ENCODE results near the gene IPO8.
A peak's percentile ranks its signal among the peaks of the same experiment; 100 is the strongest.
"Not testable (repeated sequence)": the region's sequence is repeated elsewhere in the genome, so short reads cannot be mapped to it uniquely, and the experiment has no call there.

Gene IPO8

DNA sequence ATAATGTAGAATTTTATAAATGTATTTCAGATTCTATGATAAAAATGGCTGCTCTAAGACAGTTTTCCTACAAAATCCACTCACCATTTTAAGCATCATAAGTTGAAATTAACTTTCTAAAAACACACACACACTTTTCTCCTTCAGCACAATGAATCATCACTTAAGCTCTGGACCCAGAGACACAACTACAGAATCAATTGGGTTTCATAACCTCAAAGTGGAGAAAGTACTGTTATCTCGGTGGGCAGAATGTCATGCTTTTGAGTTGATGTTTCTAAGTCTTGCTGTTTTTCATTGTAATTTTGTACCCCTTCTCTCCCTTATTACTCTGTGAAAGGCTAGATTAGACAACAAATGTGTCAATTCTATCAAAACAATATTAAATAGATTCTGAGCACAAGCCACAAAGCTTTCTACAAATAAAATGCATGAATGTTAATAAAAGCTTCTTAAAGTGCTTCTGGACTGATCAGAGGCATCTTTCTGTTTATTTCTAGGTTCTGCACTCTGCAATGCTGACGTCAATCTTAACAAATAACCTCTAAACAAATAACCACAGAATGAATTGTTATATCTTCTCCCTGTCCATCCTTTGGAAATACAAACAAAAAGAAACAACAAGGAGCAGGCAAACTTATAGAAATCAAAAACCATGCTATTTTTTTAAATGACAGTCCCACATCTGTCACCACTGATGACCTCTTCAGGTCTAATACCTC is 8.2 kb downstream of the IPO8 start:
- DNase-seq = no peak

DNA sequence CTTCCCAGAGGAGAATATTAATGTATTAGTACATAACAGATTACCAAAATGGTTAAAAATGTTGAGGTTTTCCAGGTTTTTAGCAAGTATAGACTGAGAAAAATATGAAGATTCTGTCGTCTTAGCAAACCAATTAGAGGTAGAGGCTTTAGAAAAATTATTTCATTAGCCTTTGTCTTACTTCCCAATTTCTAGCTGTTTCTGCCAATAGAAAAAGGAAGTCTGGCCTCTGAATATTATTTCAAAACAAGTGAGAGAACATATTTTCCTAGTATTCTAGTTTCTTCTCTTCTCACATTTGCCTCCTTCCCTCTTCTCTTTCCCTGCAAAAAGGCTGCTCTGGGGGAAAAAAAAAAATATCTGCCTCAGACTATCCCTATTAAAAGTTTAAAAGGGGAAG is 16.4 kb downstream of the IPO8 start:
- DNase-seq = no peak

DNA sequence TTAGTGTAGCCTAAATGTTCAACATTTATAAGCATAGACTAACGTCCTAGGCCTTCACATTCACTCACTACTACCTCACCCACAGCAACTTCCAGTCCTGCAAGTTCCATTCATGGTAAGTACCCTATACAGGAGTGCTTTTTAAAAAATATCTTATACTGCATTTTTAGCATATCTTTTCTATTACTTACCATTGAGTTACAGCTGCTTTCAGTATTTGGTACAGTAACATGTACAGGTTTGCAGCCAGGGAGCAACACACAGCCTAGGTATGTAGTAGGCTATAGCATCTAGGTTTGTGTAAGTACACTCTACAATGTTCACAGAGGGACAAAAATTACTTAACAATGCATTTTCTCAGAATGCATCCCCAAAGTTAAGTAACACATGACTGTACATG is 17.4 kb downstream of the IPO8 start:
- DNase-seq = no peak

DNA sequence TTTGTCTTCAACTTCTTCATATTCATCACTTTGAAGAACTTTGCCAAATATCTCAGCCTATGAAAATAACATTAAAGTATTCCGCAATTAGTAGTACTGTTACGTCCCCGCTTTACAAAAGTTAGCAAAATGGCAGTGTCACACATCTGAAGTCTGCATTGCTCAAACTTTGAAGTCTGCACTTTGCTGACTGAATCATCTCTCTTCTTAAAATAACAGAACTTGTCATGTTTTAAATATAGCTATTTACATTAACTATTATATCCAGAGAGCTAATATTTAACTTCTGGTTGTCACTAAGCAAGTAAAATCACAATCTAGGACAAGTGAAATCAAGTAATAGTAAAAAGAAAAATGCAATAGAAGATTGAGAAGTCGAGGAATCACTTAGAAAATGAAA is 34.5 kb downstream of the IPO8 start:
- DNase-seq = no peak

- no peak for DNase-seq
These were observed 43.5 kb downstream of the IPO8 start for GRCh38 chr12:30652034-30652696.

- DNase-seq = no peak
These were observed 48.8 kb downstream of the IPO8 start for GRCh38 chr12:30646821-30647220.

GRCh38 chr12:30643366-30643765 is 52.3 kb downstream of the IPO8 start:
- DNase-seq = no peak

GRCh38 chr12:30640392-30640791 is 55.3 kb downstream of the IPO8 start:
- DNase-seq = no peak

GRCh38 chr12:30635385-30635784 is 60.3 kb downstream of the IPO8 start:
- DNase-seq = no peak

DNA sequence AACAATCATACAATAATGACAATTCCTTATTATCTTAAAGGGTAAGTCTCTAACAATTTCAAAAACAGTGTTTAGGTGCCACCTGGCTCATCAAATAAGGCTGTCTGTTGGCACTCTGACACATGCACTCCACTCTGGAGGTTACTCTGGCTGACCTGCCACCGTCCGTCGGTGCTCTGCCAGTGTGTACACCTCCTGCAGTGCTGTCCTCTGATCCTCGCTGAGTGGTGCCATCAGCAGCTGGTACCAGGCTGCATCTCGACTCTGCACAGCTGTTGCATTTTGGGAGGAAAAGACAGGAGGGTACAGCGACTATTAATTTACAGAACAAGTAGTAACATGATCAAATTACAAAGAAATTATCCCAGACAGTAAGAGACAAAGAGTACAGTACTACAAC is 63.9 kb downstream of the IPO8 start:
- no peak for DNase-seq

- DNase-seq = no peak
These were observed 64.7 kb downstream of the IPO8 start for GRCh38 chr12:30630979-30631285.

GRCh38 chr12:30630076-30630978 is 65.3 kb downstream of the IPO8 start:
- no peak for DNase-seq

- DNase-seq = no peak
These were observed 68.8 kb downstream of the IPO8 start for GRCh38 chr12:30626847-30627246.

DNA sequence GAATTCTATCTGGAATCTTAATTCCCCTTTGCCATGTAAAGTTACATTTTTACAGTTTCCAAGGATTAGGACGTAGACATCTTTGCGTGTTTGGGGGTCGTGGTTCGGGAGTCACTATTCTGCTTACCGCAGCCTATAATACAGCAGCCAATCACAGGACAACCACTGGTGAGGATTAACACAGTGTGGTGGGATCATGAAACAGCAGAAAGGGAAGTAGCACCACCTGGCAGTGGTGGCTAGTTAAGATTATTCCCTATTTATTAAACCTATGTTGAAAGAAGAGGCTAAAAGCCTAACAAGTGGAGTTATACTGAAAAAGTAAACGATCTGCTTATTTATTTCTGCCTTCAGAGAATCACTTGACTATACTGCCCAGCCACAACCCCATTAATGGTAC is 71.7 kb downstream of the IPO8 start:
- DNase-seq = no peak

GRCh38 chr12:30622509-30622908 is 73.2 kb downstream of the IPO8 start:
- no peak for DNase-seq

DNA sequence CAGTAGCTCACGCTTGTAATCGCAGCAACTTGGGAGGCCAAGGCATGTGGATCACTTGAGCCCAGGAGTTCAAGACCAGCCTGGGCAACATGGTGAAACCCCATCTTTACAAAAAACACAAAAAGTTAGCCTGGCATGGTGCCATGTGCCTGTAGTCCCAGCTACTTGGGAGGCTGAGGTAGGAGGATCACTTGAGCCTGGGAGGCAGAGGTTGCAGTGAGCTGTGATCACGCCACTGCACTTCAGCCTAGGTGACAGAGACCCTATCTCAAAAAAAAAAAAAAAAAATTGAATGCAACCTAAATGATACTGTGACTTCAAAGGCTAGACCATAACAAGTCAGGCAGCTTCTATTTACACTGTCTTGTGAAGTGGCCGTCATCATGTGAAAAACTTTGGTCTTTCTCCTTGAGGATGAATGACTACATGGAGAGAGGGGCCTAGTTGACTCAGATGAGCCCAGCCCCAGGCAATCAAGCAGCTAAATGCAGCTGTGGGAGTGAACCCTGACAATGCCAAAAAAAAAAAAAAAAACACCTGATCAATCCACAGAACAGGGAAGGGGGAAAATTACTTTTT is 73.9 kb downstream of the IPO8 start:
- DNase-seq = not testable (repeated sequence)

DNA sequence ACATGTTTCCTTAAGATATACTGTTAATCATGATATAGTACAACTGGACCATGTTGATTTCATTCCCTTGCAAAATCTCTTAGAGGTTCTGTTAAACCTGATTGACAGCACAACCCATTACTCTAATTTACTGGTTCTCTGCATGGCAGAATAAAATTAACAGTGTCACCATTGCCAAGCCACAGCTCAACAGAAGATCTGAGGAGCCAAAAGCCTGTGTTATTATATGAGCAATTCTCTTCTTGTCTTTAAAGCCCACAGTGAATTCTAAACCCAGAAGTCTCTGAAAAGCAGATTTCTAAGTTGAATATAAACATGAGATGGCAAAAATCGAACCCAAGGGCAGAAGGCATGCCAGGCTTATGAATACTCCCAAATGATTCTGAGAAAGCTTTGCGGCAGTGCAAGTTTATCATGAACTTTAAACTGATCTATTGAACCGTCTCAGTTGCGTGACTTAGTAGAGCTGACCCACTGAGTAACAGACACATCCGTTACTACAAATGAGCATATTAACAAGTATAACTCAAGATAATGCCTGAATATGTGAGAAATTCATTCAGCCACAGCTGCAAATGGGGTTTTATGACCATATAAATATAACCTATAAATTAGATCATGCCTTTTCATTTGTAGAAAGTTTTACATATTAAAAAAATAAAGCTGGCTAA is 78.2 kb downstream of the IPO8 start:
- no peak for DNase-seq

GRCh38 chr12:30614031-30614430 is 81.6 kb downstream of the IPO8 start:
- DNase-seq = no peak

DNA sequence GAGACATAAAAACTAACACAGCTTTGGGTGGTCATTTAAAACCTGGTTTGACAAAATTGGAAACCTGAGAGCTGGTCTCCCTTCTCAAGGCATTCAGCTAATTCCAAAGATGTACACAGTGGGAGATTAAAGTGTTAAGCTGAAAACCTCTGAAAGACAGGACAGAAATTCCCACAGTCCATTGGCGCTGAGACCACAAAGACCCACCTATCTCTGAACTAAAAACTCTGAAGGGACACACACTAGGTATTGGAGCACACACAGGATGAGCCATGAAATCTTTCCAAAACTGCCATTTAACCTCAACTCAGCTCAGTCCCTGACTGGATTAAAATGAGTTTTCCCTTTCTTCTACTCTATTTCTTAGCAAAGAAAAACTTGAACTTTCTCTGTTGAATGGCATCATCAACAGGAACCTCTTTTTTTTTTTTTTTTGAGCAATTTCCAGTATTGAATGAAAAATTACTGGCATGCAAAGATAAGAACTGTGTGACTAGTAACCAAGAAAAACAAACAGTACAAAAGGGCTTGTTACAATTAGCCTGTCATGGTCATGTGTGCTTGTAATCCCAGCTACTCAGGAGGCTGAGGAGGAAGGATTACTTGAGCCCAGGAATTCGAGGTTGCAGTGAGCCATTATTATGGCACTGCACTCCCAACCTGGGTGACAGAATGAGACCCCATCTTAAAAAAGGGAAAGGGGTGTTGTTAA is 82.4 kb downstream of the IPO8 start:
- DNase-seq = no peak

DNA sequence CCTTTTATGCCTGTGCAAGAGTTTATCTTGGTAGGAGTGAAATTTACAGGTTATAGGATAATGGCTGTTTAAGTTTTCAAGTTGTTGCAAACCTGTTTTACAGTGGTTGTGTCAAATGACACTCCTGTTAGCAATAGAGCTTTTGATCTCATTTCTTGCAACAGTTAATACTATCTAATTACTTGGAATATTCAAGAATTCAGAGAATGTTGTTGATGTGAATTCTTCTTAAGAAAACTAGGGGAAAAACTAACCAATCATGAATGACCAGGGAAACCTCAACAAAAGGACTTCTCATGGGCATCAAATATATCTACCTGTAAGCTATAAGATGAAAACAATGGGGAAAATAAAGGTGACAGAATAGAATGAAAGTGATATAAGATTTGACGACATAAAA is 85.0 kb downstream of the IPO8 start:
- DNase-seq = no peak

DNA sequence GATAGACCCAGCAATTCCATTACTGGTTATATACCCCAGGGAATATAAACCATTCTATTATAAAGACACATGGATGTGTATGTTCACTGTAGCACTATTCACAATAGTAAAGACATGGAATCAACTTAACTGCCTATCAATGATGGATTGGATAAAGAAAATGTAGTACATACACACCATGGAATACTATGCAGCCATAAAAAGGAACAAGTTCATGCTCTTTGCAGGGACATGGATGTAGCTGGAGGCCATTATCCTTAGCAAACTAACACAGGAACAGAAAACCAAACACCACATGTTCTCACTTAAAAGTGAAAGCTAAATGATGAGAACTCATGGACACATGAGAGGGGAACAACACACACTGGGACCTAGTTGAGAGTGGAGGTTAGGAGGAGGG is 85.8 kb downstream of the IPO8 start:
- not testable (repeated sequence) for DNase-seq

DNA sequence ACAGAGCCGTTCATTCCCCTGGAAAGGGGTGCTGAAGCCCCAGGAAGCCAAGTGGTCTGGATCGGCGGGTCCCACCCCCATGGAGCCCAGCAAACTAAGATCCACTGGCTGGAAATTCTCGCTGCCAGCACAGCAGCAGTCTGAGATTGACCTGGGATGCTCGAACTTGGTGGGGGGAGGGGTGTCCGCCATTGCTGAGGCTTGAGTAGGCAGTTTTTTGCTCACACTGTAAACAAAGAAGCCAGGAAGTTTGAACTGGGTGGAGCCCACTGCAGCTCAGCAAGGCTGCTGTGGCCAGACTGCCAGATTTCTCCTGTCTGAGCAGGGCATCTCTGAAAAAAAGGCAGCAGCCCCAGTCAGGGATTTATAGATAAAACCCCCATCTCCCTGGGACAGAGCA is 91.4 kb downstream of the IPO8 start:
- peak; percentile 74 for DNase-seq
